ENCODE measurements around the gene EFCAB13. TPM values are rescaled to one million over a fixed set of nuclear protein-coding genes. Genes with fewer than 3 reads are reported as not detected.

The EFCAB13 gene, protein sequence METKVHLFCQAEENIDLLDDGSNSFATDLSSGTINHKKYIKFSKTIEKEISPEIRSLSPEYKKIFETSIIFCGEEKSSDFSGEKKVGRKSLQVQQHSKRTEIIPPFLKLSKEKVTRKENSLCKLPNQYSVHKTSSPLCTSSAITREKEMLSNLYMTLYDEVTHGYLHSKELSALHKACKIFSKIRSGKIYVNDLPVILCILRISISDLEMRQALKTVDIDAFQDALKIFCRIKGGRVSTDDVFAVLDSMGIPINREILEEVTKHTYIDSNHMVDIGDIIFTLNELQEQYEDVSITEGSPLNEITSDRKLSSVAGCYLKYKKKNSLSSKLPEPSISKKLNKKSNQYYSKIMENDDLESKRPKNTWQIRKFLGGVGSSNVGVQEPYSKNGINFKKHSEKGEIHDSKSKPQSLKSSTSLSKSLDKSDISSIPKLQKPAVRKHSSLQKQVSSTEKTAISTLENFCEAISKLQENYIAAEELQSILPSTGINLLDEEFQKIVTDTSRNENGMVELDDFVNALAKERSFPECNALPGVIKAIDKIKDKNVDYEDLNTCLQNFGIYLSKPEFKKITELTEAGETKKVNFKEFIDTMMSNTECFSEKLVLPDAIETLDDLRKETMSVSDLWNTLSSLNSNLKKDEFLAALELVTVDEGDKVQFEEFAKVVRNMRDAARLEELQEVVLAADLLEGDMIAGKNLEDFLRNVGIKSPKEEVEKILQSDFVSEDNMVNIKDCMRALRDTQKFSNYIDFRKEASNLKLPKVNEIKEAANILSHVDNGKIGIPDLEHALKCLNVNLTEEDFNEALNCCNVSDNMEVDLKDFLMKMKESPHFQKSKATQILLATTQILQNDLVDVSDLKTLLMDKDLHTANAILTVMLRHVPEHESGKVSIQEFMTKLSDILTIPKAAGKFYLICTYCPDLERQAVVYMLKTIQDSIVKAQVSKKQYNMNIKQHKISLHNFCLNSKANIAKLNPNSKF
- 3.5 and 11.4 TPM in 2 replicates for total RNA-seq

DNA sequence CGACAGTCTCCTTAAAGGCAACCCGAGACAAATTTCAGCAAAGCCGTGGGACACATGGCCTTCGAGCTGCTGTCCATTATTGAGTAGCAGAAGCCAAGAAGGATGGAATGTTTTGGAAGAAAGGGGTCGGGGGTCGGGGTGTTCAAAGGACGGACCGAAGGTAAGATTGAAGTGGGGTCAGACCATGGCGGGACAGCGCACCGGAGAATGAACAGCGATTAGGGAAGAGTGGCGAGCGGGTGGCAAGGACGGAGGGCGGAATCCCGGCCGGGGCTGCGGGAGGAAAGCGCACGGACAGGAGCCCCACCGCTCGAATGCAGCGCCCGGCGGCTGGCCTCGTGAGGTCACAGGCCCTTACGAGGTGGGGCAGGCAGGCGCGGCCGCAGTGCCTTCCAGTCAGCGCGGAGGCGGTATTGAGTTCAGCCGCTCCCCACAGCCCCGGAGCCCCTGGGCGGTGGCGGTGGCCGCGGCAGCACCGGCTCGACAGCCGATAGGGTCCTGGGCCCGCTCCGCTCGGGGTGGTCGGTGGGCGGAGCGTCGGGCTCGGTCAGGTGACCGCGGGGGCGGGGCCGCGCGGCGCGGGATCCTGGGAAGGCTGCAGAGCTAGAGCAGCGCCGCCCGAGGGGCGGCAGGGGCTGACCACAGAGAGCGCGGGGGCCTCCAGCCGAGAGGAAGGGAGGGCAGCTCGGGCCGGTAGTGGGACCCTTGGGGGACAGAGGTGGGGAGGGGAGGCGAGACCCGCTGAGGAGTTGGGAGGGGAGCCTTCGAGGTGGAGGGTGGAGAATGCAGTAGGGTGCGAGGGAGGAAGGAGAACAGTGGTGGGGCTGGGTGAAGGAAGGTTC is at the start of gene EFCAB13:
EFCAB13 (plus strand) TSS at position 574 of the 842 bp plus-strand sequence. CDS start 4,399 bp downstream, outside the sequence.

Other genes with a start within 250 kb of the EFCAB13 start
- gene CDC27, start 134.7 kb upstream of the EFCAB13 start, total RNA-seq = 37.3 and 80.1 TPM in 2 replicates
- gene MYL4, start 114.6 kb upstream of the EFCAB13 start, total RNA-seq = 0.22 and 1.2 TPM in 2 replicates
- gene ITGB3, start 70.1 kb upstream of the EFCAB13 start, total RNA-seq = 1.2 and 3.7 TPM in 2 replicates
- 143 and 216 TPM in 2 replicates for gene NPEPPS, start 207.2 kb downstream of the EFCAB13 start, total RNA-seq

Data from placental epithelial cell (primary cell).